ENCODE data around the gene TNNC1.

- TF ChIP-seq SUZ12 (IDR thresholded peaks at IDR 0.05) (no peak), TARDBP (IDR thresholded peaks at IDR 0.05) (no peak), SP1 (IDR thresholded peaks at IDR 0.05) (no peak), FOXK2 (IDR thresholded peaks at IDR 0.05) (no peak), ARNT (IDR thresholded peaks at IDR 0.05) (no peak), L3MBTL2 (conservative IDR thresholded peaks at IDR 0.05) (no peak), LEF1 (IDR thresholded peaks at IDR 0.05; ENCODE audit: borderline replicate concordance) (no peak), NFRKB (IDR thresholded peaks at IDR 0.05) (no peak)
Observed at GRCh38 chr3:52440671-52441070, 13.2 kb downstream of the TNNC1 start.
